ENCODE results near the gene DNAJC1.

DNA sequence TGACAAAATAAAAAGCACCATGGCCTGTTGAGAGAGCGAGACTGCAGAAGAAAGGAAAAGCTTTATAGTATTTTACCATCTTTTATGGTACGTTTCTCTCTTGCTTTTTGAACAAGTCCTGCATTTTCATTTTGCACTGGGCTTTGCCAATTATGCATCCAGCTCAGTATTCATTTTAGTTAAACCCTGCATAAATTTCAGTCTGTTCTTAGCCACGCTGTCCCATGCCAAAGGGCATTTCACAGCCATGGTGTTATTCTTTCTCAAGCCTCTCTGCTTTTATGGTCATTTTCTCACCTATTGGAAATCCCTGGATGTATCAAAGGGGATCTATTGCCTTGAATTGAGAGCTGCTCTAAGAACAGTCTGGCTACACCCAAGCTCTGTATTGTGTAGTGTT is 30.8 kb upstream of the DNAJC1 start:
- TF ChIP-seq POLR2A (IDR thresholded peaks at IDR 0.05; ENCODE audit: low read depth, low read length) (no peak), MAZ (IDR thresholded peaks at IDR 0.05; ENCODE audit: borderline replicate concordance, low read depth, low read length) (no peak), CHD1 (IDR thresholded peaks at IDR 0.05; ENCODE audit: low read depth, low read length) (no peak)
- TF ChIP-seq, protein P1, sequence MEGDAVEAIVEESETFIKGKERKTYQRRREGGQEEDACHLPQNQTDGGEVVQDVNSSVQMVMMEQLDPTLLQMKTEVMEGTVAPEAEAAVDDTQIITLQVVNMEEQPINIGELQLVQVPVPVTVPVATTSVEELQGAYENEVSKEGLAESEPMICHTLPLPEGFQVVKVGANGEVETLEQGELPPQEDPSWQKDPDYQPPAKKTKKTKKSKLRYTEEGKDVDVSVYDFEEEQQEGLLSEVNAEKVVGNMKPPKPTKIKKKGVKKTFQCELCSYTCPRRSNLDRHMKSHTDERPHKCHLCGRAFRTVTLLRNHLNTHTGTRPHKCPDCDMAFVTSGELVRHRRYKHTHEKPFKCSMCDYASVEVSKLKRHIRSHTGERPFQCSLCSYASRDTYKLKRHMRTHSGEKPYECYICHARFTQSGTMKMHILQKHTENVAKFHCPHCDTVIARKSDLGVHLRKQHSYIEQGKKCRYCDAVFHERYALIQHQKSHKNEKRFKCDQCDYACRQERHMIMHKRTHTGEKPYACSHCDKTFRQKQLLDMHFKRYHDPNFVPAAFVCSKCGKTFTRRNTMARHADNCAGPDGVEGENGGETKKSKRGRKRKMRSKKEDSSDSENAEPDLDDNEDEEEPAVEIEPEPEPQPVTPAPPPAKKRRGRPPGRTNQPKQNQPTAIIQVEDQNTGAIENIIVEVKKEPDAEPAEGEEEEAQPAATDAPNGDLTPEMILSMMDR (conservative IDR thresholded peaks at IDR 0.05; ENCODE audit: low read depth, low read length), result no peak

Measured in IMR-90 (cell line).